HCT116 (cell line): ENCODE results near the gene CWH43. TPM values are rescaled to one million over a fixed set of nuclear protein-coding genes. Genes with fewer than 3 reads are reported as not detected.
"Not testable (repeated sequence)": the region's sequence is repeated elsewhere in the genome, so short reads cannot be mapped to it uniquely, and the experiment has no call there.

Source experiments
- ATAC-seq: fragments of 200-7000 bp; cut with Tn5 transposase; 2 replicates; pipeline ENCODE4 v1.9.1; 2020; ENCODE audit warnings: mild to moderate bottlenecking, moderate library complexity
- BruUV-seq: library from RNA; stranded (reverse); fragments of 400-500 nt; replicated peaks from 2 replicates; lab custom pipeline; 2021; lab: Mats Ljungman, UMichigan
- CTCF ChIA-PET: fragments of 300-600 bp; sonication (Branson Sonifier 250); formaldehyde crosslinking; loops from one replicate; lab custom pipeline; 2021; ENCODE audit warnings: antibody characterized with exemption; lab: Charles Lee
- POLR2A ChIA-PET: fragments of 300-600, 350-600 bp; sonication (Branson Sonifier 250); formaldehyde crosslinking; loops from one replicate; lab custom pipeline; 2021; ENCODE audit warnings: antibody characterized with exemption; lab: Charles Lee
- RAD21 ChIA-PET, 2 experiments: fragments of 300-600 bp; sonication (Branson Sonifier 250); formaldehyde crosslinking; loops; one replicate each; lab custom pipeline; 2023; ENCODE audit warnings: low total read pairs in 2 of 2; ENCODE audit not compliant: uncharacterized antibody in 2 of 2, unreplicated experiment in 2 of 2, low non-redundant PET in 1 of 2; lab: Charles Lee
- DNase-seq: peaks from one replicate; pipeline ENCODE4 v3.0.0-alpha.2; 2010; ENCODE audit warnings: low read depth, low spot score
- H2AFZ ChIP-seq: fragments of 200-600 bp; shearing (Covaris generic), sonication (generic); 2 replicates; pipeline ENCODE4 v1.6.1; 2017; ENCODE audit warnings: low read depth, mixed run types, mixed read lengths, antibody characterized with exemption, low read length; ENCODE audit not compliant: poor library complexity, severe bottlenecking
- H3K27ac ChIP-seq: 2 replicates; pipeline ENCODE4 v1.5.1; 2012; ENCODE audit warnings: low read depth, low read length
- H3K27me3 ChIP-seq: fragments of 200-600 bp; sonication (generic); 2 replicates; pipeline ENCODE4 v1.6.1; 2016; ENCODE audit warnings: mixed run types, low read length, mixed read lengths; ENCODE audit not compliant: insufficient read depth
- H3K36me3 ChIP-seq, 2 experiments: fragments of 200-500 bp in 1 of 2; fragments of 200-600 bp in 1 of 2; sonication (Bioruptor generic) in 1 of 2; sonication (generic) in 1 of 2; 2 replicates each; pipeline versions ENCODE4 v1.5.1 to v1.6.1; 2014 to 2016; ENCODE audit warnings: low read length in 2 of 2, inconsistent platforms in 1 of 2, mixed read lengths in 1 of 2, mixed run types in 1 of 2; ENCODE audit not compliant: insufficient read depth in 2 of 2, control insufficient read depth in 1 of 2
- H3K4me1 ChIP-seq, 2 experiments: fragments of 200-600 bp in 1 of 2; sonication (generic) in 1 of 2; 2 replicates each; pipeline versions ENCODE4 v1.5.1 to v1.6.1; 2012 to 2017; ENCODE audit warnings: low read length in 2 of 2, inconsistent platforms in 1 of 2, mild to moderate bottlenecking in 1 of 2, mixed read lengths in 1 of 2, mixed run types in 1 of 2, moderate library complexity in 1 of 2; ENCODE audit not compliant: insufficient read depth in 2 of 2, control insufficient read depth in 1 of 2
- H3K4me2 ChIP-seq: fragments of 200-600 bp; sonication (generic); 2 replicates; pipeline ENCODE4 v1.6.1; 2017; ENCODE audit warnings: mixed run types, low read length, mixed read lengths
- H3K4me3 ChIP-seq, 2 experiments: fragments of 200-600 bp in 1 of 2; sonication (generic) in 1 of 2; replicated peaks in 1 of 2; 2 replicates each; pipeline ENCODE4 v1.5.1; 2011 to 2016; ENCODE audit warnings: low read length in 2 of 2, control low read depth in 1 of 2, low read depth in 1 of 2, mild to moderate bottlenecking in 1 of 2, mixed read lengths in 1 of 2, mixed run types in 1 of 2
- H3K79me2 ChIP-seq: fragments of 200-600 bp; sonication (generic); 2 replicates; pipeline ENCODE4 v1.6.1; 2017; ENCODE audit warnings: mild to moderate bottlenecking, mixed run types, low read length, moderate library complexity, mixed read lengths; ENCODE audit not compliant: insufficient read depth
- H3K9ac ChIP-seq: fragments of 200-600 bp; sonication (generic); 2 replicates; pipeline ENCODE4 v1.6.1; 2016; ENCODE audit warnings: low read length, mixed read lengths
- H3K9me2 ChIP-seq: fragments of 200-600 bp; sonication (generic), shearing (Covaris generic); 2 replicates; pipeline ENCODE4 v1.6.1; 2017; ENCODE audit warnings: mixed run types, mild to moderate bottlenecking, moderate library complexity; ENCODE audit not compliant: insufficient read depth
- H3K9me3 ChIP-seq, 2 experiments: fragments of 200-500 bp in 1 of 2; fragments of 200-600 bp in 1 of 2; sonication (Bioruptor generic) in 1 of 2; sonication (generic) in 1 of 2; 2 replicates each; pipeline ENCODE4 v1.6.1; 2014 to 2017; ENCODE audit warnings: low read length in 2 of 2, mixed read lengths in 2 of 2, inconsistent platforms in 1 of 2, low read depth in 1 of 2, mild to moderate bottlenecking in 1 of 2, mixed run types in 1 of 2, moderate library complexity in 1 of 2; ENCODE audit not compliant: control insufficient read depth in 1 of 2, insufficient read depth in 1 of 2
- H4K20me1 ChIP-seq: fragments of 200-600 bp; sonication (generic), shearing (Covaris generic); 2 replicates; pipeline ENCODE4 v1.6.1; 2017; ENCODE audit warnings: mixed run types, mild to moderate bottlenecking, moderate library complexity; ENCODE audit not compliant: insufficient read depth
- ZNF274 ChIP-seq: fragments of 200-500 bp; sonication (Bioruptor generic); IDR thresholded peaks from 2 replicates; pipeline ENCODE4 v1.6.1; 2014; ENCODE audit warnings: mild to moderate bottlenecking, low read depth, low read length, inconsistent platforms
- intact Hi-C: fragments of 100-400 bp; cut with micrococcal nuclease; formaldehyde crosslinking; loops from 2 replicates; pipeline ENCODE4 v1.10.0; 2022
- total RNA-seq: library from RNA; stranded (reverse); gene quantifications from one replicate; pipeline ENCODE4 v1.2.1, GENCODE V29; 2021; ENCODE audit not compliant: unreplicated experiment

Gene CWH43
- total RNA-seq, 1 experiment from 2014 or later, result not detected

GRCh38 chr4:49063670-49064069 lies 77.6 kb downstream of the CWH43 start:
- Histone ChIP-seq H3K9me3 (no peaks in the 10 kb centered on the region), H3K36me3 (no peaks in the 10 kb centered on the region), H3K9ac (no peak overlapping the region), H3K9me2 (no peaks in the 10 kb centered on the region), H3K79me2 (no peaks in the 10 kb centered on the region), H2AFZ (no peak overlapping the region), H3K27me3 (no peaks in the 10 kb centered on the region), H3K4me2 (no peak overlapping the region), H4K20me1 (no peaks in the 10 kb centered on the region), H3K4me3 (no peak overlapping the region), H3K27ac (no peak overlapping the region), H3K4me1 (no peaks in the 10 kb centered on the region)
- BruUV-seq, result no TSS peak
- RAD21 ChIA-PET, result no interaction called here
- intact Hi-C loops, result loop anchor here (10.0 kb wide), 1 partner anchor 59 kb away; no protein-coding TSS in a partner anchor
- ATAC-seq (no peak), DNase-seq (no peak)
- POLR2A ChIA-PET, result no interaction called here
- TF ChIP-seq ZNF274, result no peak
- CTCF ChIA-PET, result no interaction called here

GRCh38 chr4:49072196-49072595 lies 86.1 kb downstream of the CWH43 start:
- H3K9me3 ChIP-seq, H3K4me2 ChIP-seq, H2AFZ ChIP-seq, H3K9ac ChIP-seq, DNase-seq, POLR2A ChIA-PET, ATAC-seq, H3K36me3 ChIP-seq, H3K79me2 ChIP-seq, H4K20me1 ChIP-seq, CTCF ChIA-PET, BruUV-seq, intact Hi-C loops, H3K27me3 ChIP-seq, H3K27ac ChIP-seq, RAD21 ChIA-PET, H3K9me2 ChIP-seq, H3K4me3 ChIP-seq, H3K4me1 ChIP-seq: not testable (repeated sequence)

- H3K27me3 ChIP-seq, H3K4me2 ChIP-seq, H3K4me3 ChIP-seq, H3K79me2 ChIP-seq, H2AFZ ChIP-seq, intact Hi-C loops, H3K36me3 ChIP-seq, H4K20me1 ChIP-seq, BruUV-seq, RAD21 ChIA-PET, DNase-seq, H3K9ac ChIP-seq, POLR2A ChIA-PET, H3K4me1 ChIP-seq, H3K27ac ChIP-seq, CTCF ChIA-PET, H3K9me2 ChIP-seq: not testable (repeated sequence)
- ATAC-seq, result peak; percentile 33; the same call in 1 of the 2 replicates
- peaks cover 29 to 30% of the 10 kb centered on the region in 2 experiments; a peak in 3 of 4 replicates for H3K9me3 ChIP-seq
Observed at GRCh38 chr4:49091883-49092282, 105.8 kb downstream of the CWH43 start.

GRCh38 chr4:49092608-49093135 lies 106.6 kb downstream of the CWH43 start:
- H3K79me2 ChIP-seq, H4K20me1 ChIP-seq, H3K4me1 ChIP-seq, H3K9me2 ChIP-seq, intact Hi-C loops, RAD21 ChIA-PET, H3K9ac ChIP-seq, H3K27me3 ChIP-seq, H3K36me3 ChIP-seq, CTCF ChIA-PET, DNase-seq, POLR2A ChIA-PET, H3K4me2 ChIP-seq, H3K27ac ChIP-seq, BruUV-seq, H3K4me3 ChIP-seq, H2AFZ ChIP-seq: not testable (repeated sequence)
- peaks cover 37 to 38% of the 10 kb centered on the region in 2 experiments; a peak in 3 of 4 replicates for H3K9me3 ChIP-seq
- peak; percentile 66 for ATAC-seq
